Spleen (tissue), 11 donors: ENCODE data around the gene TGOLN2. TPM values are rescaled to one million over a fixed set of nuclear protein-coding genes. Genes with fewer than 3 reads are reported as not detected.

ENCODE experiments used
- DNase-seq: peaks from one replicate; pipeline ENCODE4 v3.0.0-alpha.2; 2020
- H3K27ac ChIP-seq, 8 donors: fragments of 200-600 bp; sonication (generic) in 7 of 8; 1 replicate in 4 of 8; 2 replicates in 4 of 8; pipeline versions ENCODE4 v1.5.0 to v1.8.0; 2016 to 2021; ENCODE audit warnings: inconsistent platforms in 4 of 8, mild to moderate bottlenecking in 4 of 8, moderate library complexity in 1 of 8
- H3K27me3 ChIP-seq, 7 donors: fragments of 200-600 bp; sonication (generic) in 6 of 7; replicated peaks in 1 of 7; 1 replicate in 4 of 7; 2 replicates in 3 of 7; pipeline versions ENCODE4 v1.5.0 to v1.8.0; 2016 to 2021; ENCODE audit warnings: inconsistent platforms in 3 of 7, mild to moderate bottlenecking in 1 of 7
- H3K36me3 ChIP-seq, 6 donors: fragments of 200-600 bp; sonication (generic) in 5 of 6; 1 replicate in 4 of 6; 2 replicates in 2 of 6; pipeline versions ENCODE4 v1.5.0 to v1.8.0; 2016 to 2021; ENCODE audit warnings: inconsistent platforms in 2 of 6
- H3K4me1 ChIP-seq, 6 donors: fragments of 200-600 bp; sonication (generic) in 5 of 6; 1 replicate in 3 of 6; 2 replicates in 3 of 6; pipeline versions ENCODE4 v1.5.0 to v1.8.0; 2016 to 2021; ENCODE audit warnings: inconsistent platforms in 3 of 6
- H3K4me3 ChIP-seq, 8 donors: fragments of 200-600 bp; sonication (generic) in 7 of 8; 1 replicate in 4 of 8; 2 replicates in 4 of 8; pipeline versions ENCODE4 v1.5.0 to v1.8.0; 2016 to 2021; ENCODE audit warnings: inconsistent platforms in 4 of 8, mild to moderate bottlenecking in 4 of 8, moderate library complexity in 2 of 8
- H3K9me3 ChIP-seq, 8 donors: fragments of 200-600 bp; sonication (generic) in 7 of 8; 1 replicate in 4 of 8; 2 replicates in 4 of 8; pipeline versions ENCODE4 v1.5.0 to v1.8.0; 2016 to 2021; ENCODE audit warnings: inconsistent platforms in 4 of 8
- POLR2A ChIP-seq, 3 donors: fragments of 450-650 bp; IDR thresholded peaks; one replicate each; pipeline ENCODE4 v1.5.1; 2017; ENCODE audit warnings: antibody characterized with exemption in 3 of 3, mild to moderate bottlenecking in 1 of 3
- POLR2AphosphoS5 ChIP-seq, 3 donors: sonication (generic); formaldehyde crosslinking; IDR thresholded peaks; one replicate each; pipeline ENCODE4 v1.5.1; 2017; ENCODE audit warnings: antibody characterized with exemption in 3 of 3
- WGBS, 5 donors: extraction: QIAGEN DNeasy Blood & Tissue Kit in 3 of 5; methylation state at CpG; one replicate each; pipeline versions ENCODE4 v1.1.5 to v1.1.7; 2013 to 2018; 5-methylcytosine and 5-hydroxymethylcytosine counted together
- intact Hi-C: fragments of 100-400 bp; cut with DNase I; formaldehyde crosslinking; loops from one replicate; pipeline ENCODE4 v1.15.0; 2023; ENCODE audit warnings: low total_unique reads
- polyA plus RNA-seq, 3 donors: library from polyadenylated mRNA; stranded (reverse); fragments of 200-250 nt; gene quantifications; one replicate each; pipeline ENCODE4 v1.2.1, GENCODE V29; 2013
- total RNA-seq, 7 donors: library from RNA; depleted of rRNA in 3 of 7; stranded (reverse); fragments of >200 nt in 3 of 7; fragmentation: NEBNext Ultra II Directional in 4 of 7; extraction: Animal tissue kit (Norgen Biotek cat#: 25700) in 4 of 7; gene quantifications; one replicate each; pipeline versions ENCODE4 v1.1.0 to v1.2.1, GENCODE V29; 2016 to 2021
- TF ChIP-seq, protein P1 (sequence below), 11 experiments: fragments of 200-600 bp in 7 of 11; fragments of 450-650 bp in 4 of 11; sonication (generic) in 4 of 11; IDR thresholded peaks in 8 of 11; conservative IDR thresholded peaks in 3 of 11; 1 replicate in 7 of 11; 2 replicates in 4 of 11; pipeline versions ENCODE4 v1.4.0 to v1.8.0; 2016 to 2021; ENCODE audit warnings: antibody characterized with exemption in 11 of 11, inconsistent platforms in 4 of 11, mild to moderate bottlenecking in 1 of 11
- donor health status: healthy with polysubstance abuse.
- donor health status: DM: no; HTN: no; CAD: no; lungs with moderate emphysema.
- donor health status: DM: no; HTN: no; CAD: no.
- donor health status: Bipolar disorder and iron deficiency.
- donor health status: healthy.
- donor health status: DM: no; HTN: no; CAD: no.
- donor health status: DM: yes; HTN: yes; CAD: no.

TGOLN2 gene
- total and polyA plus RNA-seq, 10 donors = 14.8 to 199 (median 150) TPM

- Histone ChIP-seq H3K36me3 (peaks cover 0 to 85% (median 55%) of the 10 kb centered on the region in 6 donors), H3K4me3 (no peak overlapping the region), H3K27ac (no peak overlapping the region), H3K27me3 (no peaks in the 10 kb centered on the region), H3K4me1 (peaks cover 21 to 44% (median 29%) of the 10 kb centered on the region in 6 donors), H3K9me3 (no peaks in the 10 kb centered on the region)
- TF ChIP-seq, protein P1, sequence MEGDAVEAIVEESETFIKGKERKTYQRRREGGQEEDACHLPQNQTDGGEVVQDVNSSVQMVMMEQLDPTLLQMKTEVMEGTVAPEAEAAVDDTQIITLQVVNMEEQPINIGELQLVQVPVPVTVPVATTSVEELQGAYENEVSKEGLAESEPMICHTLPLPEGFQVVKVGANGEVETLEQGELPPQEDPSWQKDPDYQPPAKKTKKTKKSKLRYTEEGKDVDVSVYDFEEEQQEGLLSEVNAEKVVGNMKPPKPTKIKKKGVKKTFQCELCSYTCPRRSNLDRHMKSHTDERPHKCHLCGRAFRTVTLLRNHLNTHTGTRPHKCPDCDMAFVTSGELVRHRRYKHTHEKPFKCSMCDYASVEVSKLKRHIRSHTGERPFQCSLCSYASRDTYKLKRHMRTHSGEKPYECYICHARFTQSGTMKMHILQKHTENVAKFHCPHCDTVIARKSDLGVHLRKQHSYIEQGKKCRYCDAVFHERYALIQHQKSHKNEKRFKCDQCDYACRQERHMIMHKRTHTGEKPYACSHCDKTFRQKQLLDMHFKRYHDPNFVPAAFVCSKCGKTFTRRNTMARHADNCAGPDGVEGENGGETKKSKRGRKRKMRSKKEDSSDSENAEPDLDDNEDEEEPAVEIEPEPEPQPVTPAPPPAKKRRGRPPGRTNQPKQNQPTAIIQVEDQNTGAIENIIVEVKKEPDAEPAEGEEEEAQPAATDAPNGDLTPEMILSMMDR (IDR thresholded peaks at IDR 0.05 in 8 of 11, conservative IDR thresholded peaks at IDR 0.05 in 3 of 11) = no peak
- TF ChIP-seq POLR2A (IDR thresholded peaks at IDR 0.05) = no peak
- TF ChIP-seq POLR2AphosphoS5 (IDR thresholded peaks at IDR 0.05) = peak in 2 of 3 donors; percentile 20 to 59
- 77 to 94% (median 90%) methylated on average over 6 to 10 of the region's 10 CpGs for WGBS, 5 donors
- DNase-seq = no peak
- intact Hi-C loops = no loop called here
Observed at GRCh38 chr2:85314884-85315242, 12.9 kb downstream of the TGOLN2 start.

DNA sequence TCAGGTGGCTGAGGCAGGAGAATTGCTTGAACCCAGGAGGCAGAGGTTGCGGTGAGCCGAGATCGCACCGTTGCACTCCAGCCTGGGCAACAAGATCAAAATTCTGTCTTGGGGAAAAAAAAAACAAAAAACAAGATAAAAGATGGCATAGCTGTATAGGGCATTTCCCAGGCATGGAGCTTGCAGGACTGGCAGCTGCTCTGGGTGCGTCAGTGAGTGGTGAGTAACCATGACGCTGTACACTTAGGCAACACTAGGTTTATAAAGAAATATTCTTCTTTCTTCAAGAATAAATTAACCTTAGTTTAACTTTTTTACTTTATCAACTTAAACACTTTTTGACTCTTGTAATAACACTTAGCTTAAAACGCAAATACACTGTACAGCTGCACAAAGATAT is 15.4 kb downstream of the TGOLN2 start:
- Histone ChIP-seq H3K9me3 (no peaks in the 10 kb centered on the region), H3K27me3 (no peaks in the 10 kb centered on the region), H3K36me3 (peaks cover 0 to 68% (median 40%) of the 10 kb centered on the region in 6 donors), H3K27ac (no peak overlapping the region), H3K4me3 (no peak overlapping the region), H3K4me1 (peaks cover 19 to 44% (median 35%) of the 10 kb centered on the region in 6 donors)
- intact Hi-C loops = no loop called here
- DNase-seq = no peak
- 88 to 93% (median 89%) methylated on average over 7 of the region's 7 CpGs for WGBS, 5 donors
- TF ChIP-seq POLR2A (IDR thresholded peaks at IDR 0.05) (no peak), POLR2AphosphoS5 (IDR thresholded peaks at IDR 0.05) (peak in 1 of 3 donors; percentile 5)
- TF ChIP-seq, protein P1 (IDR thresholded peaks at IDR 0.05 in 8 of 11, conservative IDR thresholded peaks at IDR 0.05 in 3 of 11) = no peak

- H3K9me3 ChIP-seq = no peaks in the 10 kb centered on the region
- DNase-seq = no peak
- H3K36me3 ChIP-seq = peaks cover 0 to 68% (median 19%) of the 10 kb centered on the region in 6 donors
- WGBS, 5 donors = 75 to 83% (median 77%) methylated on average over 3 of the region's 3 CpGs
- TF ChIP-seq POLR2A (IDR thresholded peaks at IDR 0.05) (no peak), POLR2AphosphoS5 (IDR thresholded peaks at IDR 0.05) (no peak)
- TF ChIP-seq, protein P1 (IDR thresholded peaks at IDR 0.05 in 8 of 11, conservative IDR thresholded peaks at IDR 0.05 in 3 of 11) = no peak
- intact Hi-C loops = no loop called here
- peak overlapping the region; percentile 16 to 83 (median 64) for H3K27ac ChIP-seq
- H3K4me3 ChIP-seq = peak overlapping the region in 1 of 8 donors; percentile 49
- H3K4me1 ChIP-seq = peaks cover 19 to 57% (median 40%) of the 10 kb centered on the region in 6 donors
- H3K27me3 ChIP-seq = no peaks in the 10 kb centered on the region
Observed at GRCh38 chr2:85310330-85310729, 17.5 kb downstream of the TGOLN2 start.

DNA sequence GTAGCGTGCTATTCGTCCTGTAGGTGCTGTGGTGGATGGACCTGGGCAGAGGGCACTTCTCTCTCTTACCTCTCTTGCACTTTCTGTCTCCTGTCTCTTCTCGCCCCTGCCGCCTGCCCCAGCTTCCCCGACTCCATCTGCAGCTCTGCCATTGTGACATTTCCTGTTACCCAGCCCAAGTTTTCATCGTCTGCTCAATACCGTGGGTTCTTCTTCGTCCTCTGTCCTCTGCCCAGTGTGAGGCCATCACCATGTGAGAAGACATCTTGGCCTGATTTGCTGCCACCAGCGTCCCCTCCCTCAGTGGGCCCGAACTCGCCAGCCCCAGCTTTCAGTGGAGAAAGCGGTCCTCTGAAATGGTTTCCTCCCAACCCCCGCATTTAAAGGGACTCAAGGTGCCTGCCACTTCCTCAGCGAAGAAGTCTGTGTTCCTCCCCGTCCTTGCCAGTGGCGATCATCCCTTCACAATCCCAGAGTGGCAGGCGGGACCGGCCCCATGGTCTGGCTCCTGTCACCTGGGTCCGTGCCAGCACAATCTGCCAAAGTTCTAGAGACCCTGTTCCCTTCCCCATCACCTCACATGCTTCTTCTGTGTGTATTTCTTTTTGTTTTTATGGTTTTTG is 18.0 kb downstream of the TGOLN2 start:
- peak overlapping the region in 3 of 8 donors; percentile 2 to 49 (median 12) for H3K4me3 ChIP-seq

More for the DNA sequence above, 18.0 kb downstream of the TGOLN2 start:
- no peaks in the 10 kb centered on the region for H3K27me3 ChIP-seq
- intact Hi-C loops = no loop called here
- H3K9me3 ChIP-seq = no peaks in the 10 kb centered on the region
- peak overlapping the region; percentile 16 to 83 (median 64) for H3K27ac ChIP-seq
- H3K36me3 ChIP-seq = peaks cover 0 to 64% (median 14%) of the 10 kb centered on the region in 6 donors
- no peak for DNase-seq
- TF ChIP-seq POLR2AphosphoS5 (IDR thresholded peaks at IDR 0.05) (peak; percentile 56 to 65 (median 65)), POLR2A (IDR thresholded peaks at IDR 0.05) (no peak)
- TF ChIP-seq, protein P1 (IDR thresholded peaks at IDR 0.05 in 8 of 11, conservative IDR thresholded peaks at IDR 0.05 in 3 of 11) = no peak
- H3K4me1 ChIP-seq = peaks cover 19 to 57% (median 40%) of the 10 kb centered on the region in 6 donors
- WGBS, 5 donors = 27 to 38% (median 32%) methylated on average over 19 of the region's 19 CpGs
